Neuronal stem cell (in vitro differentiated cells): Measurements from ENCODE around the gene VMP1.

Experiments used
- DNase-seq: peaks from one replicate; pipeline ENCODE4 v3.0.0-alpha.2; 2013; ENCODE audit warnings: low spot score
- H2AFZ ChIP-seq: one replicate; pipeline ENCODE4 v1.6.1; 2013; ENCODE audit warnings: mild to moderate bottlenecking, low read length, inconsistent platforms
- H2AK5ac ChIP-seq: 2 replicates; pipeline ENCODE4 v1.6.1; 2013; ENCODE audit warnings: low read depth, mild to moderate bottlenecking, inconsistent platforms, low read length, moderate library complexity, mixed read lengths
- H2BK120ac ChIP-seq: 2 replicates; pipeline ENCODE4 v1.6.1; 2013; ENCODE audit warnings: low read depth, mild to moderate bottlenecking, inconsistent platforms, low read length, moderate library complexity, mixed read lengths
- H2BK12ac ChIP-seq: one replicate; pipeline ENCODE4 v1.6.1; 2013; ENCODE audit warnings: low read length, inconsistent platforms
- H2BK15ac ChIP-seq: 2 replicates; pipeline ENCODE4 v1.6.1; 2013; ENCODE audit warnings: mild to moderate bottlenecking, low read length, inconsistent platforms, mixed read lengths
- H2BK5ac ChIP-seq: one replicate; pipeline ENCODE4 v1.6.1; 2013; ENCODE audit warnings: inconsistent platforms, mild to moderate bottlenecking, low read length, moderate library complexity
- H3K14ac ChIP-seq: one replicate; pipeline ENCODE4 v1.6.1; 2013; ENCODE audit warnings: low read length, inconsistent platforms
- H3K18ac ChIP-seq: 2 replicates; pipeline ENCODE4 v1.6.1; 2013; ENCODE audit warnings: low read length, inconsistent platforms
- H3K23ac ChIP-seq: 2 replicates; pipeline ENCODE4 v1.6.1; 2013; ENCODE audit warnings: low read depth, mild to moderate bottlenecking, mixed read lengths, low read length, inconsistent platforms; ENCODE audit not compliant: poor library complexity
- H3K27ac ChIP-seq: replicated peaks from 3 replicates; pipeline ENCODE4 v1.5.1; 2013; ENCODE audit warnings: low read length, inconsistent platforms
- H3K27me3 ChIP-seq, 3 experiments: 2 replicates each; pipeline ENCODE4 v1.6.1; 2013; ENCODE audit warnings: low read length in 3 of 3, mild to moderate bottlenecking in 2 of 3, inconsistent platforms in 1 of 3, low read depth in 1 of 3, mixed read lengths in 1 of 3, moderate library complexity in 1 of 3; ENCODE audit not compliant: control insufficient read depth in 3 of 3, insufficient read depth in 3 of 3
- H3K36me3 ChIP-seq, 2 donors: replicated peaks in 1 of 2; 2 replicates each; pipeline ENCODE4 v1.6.1; 2013; ENCODE audit warnings: low read length in 2 of 2; ENCODE audit not compliant: control insufficient read depth in 2 of 2, insufficient read depth in 2 of 2
- H3K4ac ChIP-seq: 2 replicates; pipeline ENCODE4 v1.6.1; 2013; ENCODE audit warnings: inconsistent platforms, mild to moderate bottlenecking, low read length, moderate library complexity
- H3K4me1 ChIP-seq, 2 donors: 1 replicate in 1 of 2; 2 replicates in 1 of 2; pipeline ENCODE4 v1.6.1; 2013; ENCODE audit warnings: low read length in 2 of 2, low read depth in 1 of 2; ENCODE audit not compliant: control insufficient read depth in 2 of 2, insufficient read depth in 1 of 2
- H3K4me2 ChIP-seq: one replicate; pipeline ENCODE4 v1.6.1; 2013; ENCODE audit warnings: mild to moderate bottlenecking, low read length, inconsistent platforms; ENCODE audit not compliant: insufficient read depth, poor library complexity, severe bottlenecking
- H3K4me3 ChIP-seq, 2 donors: 2 replicates each; pipeline ENCODE4 v1.5.1; 2013; ENCODE audit warnings: low read length in 2 of 2, mild to moderate bottlenecking in 2 of 2, inconsistent platforms in 1 of 2, moderate library complexity in 1 of 2
- H3K79me1 ChIP-seq: one replicate; pipeline ENCODE4 v1.6.1; 2013; ENCODE audit warnings: low read depth, mild to moderate bottlenecking, inconsistent platforms, low read length, moderate library complexity
- H3K9ac ChIP-seq: one replicate; pipeline ENCODE4 v1.6.1; 2013; ENCODE audit warnings: mild to moderate bottlenecking, low read depth, low read length, inconsistent platforms; ENCODE audit not compliant: poor library complexity
- H3K9me3 ChIP-seq, 2 donors: replicated peaks in 1 of 2; 2 replicates each; pipeline versions ENCODE3 to v1.6.1; 2013; ENCODE audit warnings: low read length in 2 of 2, mild to moderate bottlenecking in 2 of 2, inconsistent platforms in 1 of 2, low read depth in 1 of 2, mixed read lengths in 1 of 2, moderate library complexity in 1 of 2; ENCODE audit not compliant: control insufficient read depth in 2 of 2, insufficient read depth in 1 of 2
- H4K8ac ChIP-seq: one replicate; pipeline ENCODE4 v1.6.1; 2013; ENCODE audit warnings: low read depth, mild to moderate bottlenecking, inconsistent platforms, low read length, moderate library complexity
- H4K91ac ChIP-seq: one replicate; pipeline ENCODE4 v1.6.1; 2013; ENCODE audit warnings: low read length, low read depth, mild to moderate bottlenecking, inconsistent platforms; ENCODE audit not compliant: poor library complexity
- WGBS, 2 donors: extraction: QIAGEN DNeasy Blood & Tissue Kit; methylation state at CpG; one replicate each; pipeline ENCODE4 v1.1.7; 2013; ENCODE audit warnings: missing lambda C conversion rate in 2 of 2, mixed read lengths in 1 of 2; ENCODE audit not compliant: insufficient read length in 2 of 2, insufficient replicate concordance in 1 of 2; ENCODE audit errors: extremely low coverage in 2 of 2; 5-methylcytosine and 5-hydroxymethylcytosine counted together

The VMP1 gene

DNA sequence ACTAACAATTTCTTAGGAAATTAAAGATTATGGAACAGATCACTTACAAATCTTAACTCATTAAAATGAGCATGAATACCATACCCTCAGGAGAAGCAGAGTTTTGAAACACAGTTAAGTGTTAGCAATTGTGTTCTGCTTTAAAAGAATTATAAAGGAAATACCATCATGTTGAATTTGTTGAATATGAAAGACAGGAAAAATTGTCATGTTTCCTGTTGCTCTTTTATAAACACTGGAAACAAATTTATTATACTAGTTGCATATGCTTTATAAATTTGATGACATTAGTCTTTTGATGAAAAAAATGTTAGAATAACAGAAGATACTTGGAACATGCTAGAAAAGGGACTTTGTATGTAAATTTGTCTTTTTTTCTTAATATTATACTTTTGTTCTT lies 59.7 kb downstream of the VMP1 start:
- Histone ChIP-seq H2BK12ac (no peak overlapping the region), H3K36me3 (peaks cover 3 to 19% of the 10 kb centered on the region in 2 donors), H4K91ac (no peak overlapping the region), H2BK5ac (no peak overlapping the region), H3K23ac (no peak overlapping the region), H3K27ac (no peak overlapping the region), H3K4me3 (no peak overlapping the region), H2AK5ac (no peak overlapping the region), H3K18ac (no peak overlapping the region), H3K27me3 (no peaks in the 10 kb centered on the region), H3K4me2 (no peak overlapping the region), H2BK120ac (no peak overlapping the region), H3K4me1 (peaks cover 0 to 13% of the 10 kb centered on the region in 2 donors), H2AFZ (no peak overlapping the region), H2BK15ac (no peak overlapping the region), H3K9ac (no peak overlapping the region), H3K9me3 (no peaks in the 10 kb centered on the region), H3K79me1 (no peaks in the 10 kb centered on the region), H3K4ac (no peak overlapping the region), H3K14ac (no peak overlapping the region), H4K8ac (no peak overlapping the region)
- no peak for DNase-seq

DNA sequence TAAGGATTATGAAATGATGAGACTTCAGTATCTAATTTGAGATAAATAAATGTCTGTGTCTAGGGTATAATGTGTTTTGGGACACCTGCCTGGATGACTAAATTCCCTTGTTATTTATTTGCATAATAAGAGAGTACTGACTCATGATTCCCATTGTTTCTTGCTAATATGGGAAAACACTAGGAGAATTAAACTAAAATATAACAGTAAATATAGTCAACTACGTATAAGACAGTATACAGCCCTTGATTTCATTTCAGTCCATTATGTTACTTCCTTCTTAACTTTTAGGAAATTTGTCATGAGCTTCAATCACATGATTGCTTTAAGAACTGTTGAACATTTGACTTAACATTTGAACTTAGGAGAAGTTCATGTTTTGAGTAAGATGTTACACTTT lies 62.4 kb downstream of the VMP1 start:
- H3K23ac ChIP-seq = no peak overlapping the region
- H3K27ac ChIP-seq = no peak overlapping the region
- H2AK5ac ChIP-seq = no peak overlapping the region
- H3K18ac ChIP-seq = no peak overlapping the region
- no peak overlapping the region for H2BK12ac ChIP-seq
- H2BK5ac ChIP-seq = no peak overlapping the region
- H3K4me2 ChIP-seq = no peak overlapping the region
- H2BK15ac ChIP-seq = no peak overlapping the region
- H3K14ac ChIP-seq = no peak overlapping the region
- WGBS, 2 donors = no CpG with 5 or more reads among the region's 1 CpG
- no peak overlapping the region for H3K4ac ChIP-seq
- no peaks in the 10 kb centered on the region for H3K79me1 ChIP-seq
- H2AFZ ChIP-seq = no peak overlapping the region
- no peaks in the 10 kb centered on the region for H3K9me3 ChIP-seq
- peaks cover 3 to 34% of the 10 kb centered on the region in 2 donors for H3K36me3 ChIP-seq
- H2BK120ac ChIP-seq = no peak overlapping the region
- no peak overlapping the region for H4K8ac ChIP-seq
- no peak overlapping the region for H4K91ac ChIP-seq
- H3K4me1 ChIP-seq = no peaks in the 10 kb centered on the region
- no peak for DNase-seq
- no peaks in the 10 kb centered on the region for H3K27me3 ChIP-seq
- H3K4me3 ChIP-seq = no peak overlapping the region
- H3K9ac ChIP-seq = no peak overlapping the region

DNA sequence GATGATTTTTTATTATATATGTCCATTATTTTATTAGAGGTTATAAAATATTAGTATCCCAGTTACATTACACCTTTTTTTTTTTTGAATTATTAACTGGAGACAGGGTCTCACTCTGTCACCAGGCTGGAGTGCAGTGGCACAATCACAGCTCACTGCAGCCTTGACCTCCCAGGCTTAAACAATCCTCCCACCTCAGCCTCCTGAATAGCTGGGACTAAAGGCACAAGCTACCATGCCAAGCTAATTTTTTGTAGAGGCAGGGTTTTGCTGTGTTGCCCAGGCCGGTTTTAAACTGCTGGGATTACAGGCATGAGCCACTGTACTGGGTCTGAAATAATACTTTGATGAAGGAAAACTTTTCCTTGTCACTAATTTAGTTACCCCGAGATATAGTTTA lies 63.6 kb downstream of the VMP1 start:
- Histone ChIP-seq H3K36me3 (peaks cover 1 to 36% of the 10 kb centered on the region in 2 donors), H4K91ac (no peak overlapping the region), H3K9me3 (no peaks in the 10 kb centered on the region), H2BK5ac (no peak overlapping the region), H3K14ac (no peak overlapping the region), H2BK15ac (no peak overlapping the region), H3K23ac (no peak overlapping the region), H3K27me3 (no peaks in the 10 kb centered on the region), H3K79me1 (no peaks in the 10 kb centered on the region), H3K4me3 (no peak overlapping the region), H2BK120ac (no peak overlapping the region), H3K4me1 (no peaks in the 10 kb centered on the region), H3K27ac (no peak overlapping the region), H4K8ac (no peak overlapping the region), H2BK12ac (no peak overlapping the region), H3K4me2 (no peak overlapping the region), H2AFZ (no peak overlapping the region), H2AK5ac (no peak overlapping the region), H3K18ac (no peak overlapping the region), H3K9ac (no peak overlapping the region), H3K4ac (no peak overlapping the region)
- WGBS, 2 donors = no CpG with 5 or more reads among the region's 2 CpGs
- DNase-seq = no peak

DNA sequence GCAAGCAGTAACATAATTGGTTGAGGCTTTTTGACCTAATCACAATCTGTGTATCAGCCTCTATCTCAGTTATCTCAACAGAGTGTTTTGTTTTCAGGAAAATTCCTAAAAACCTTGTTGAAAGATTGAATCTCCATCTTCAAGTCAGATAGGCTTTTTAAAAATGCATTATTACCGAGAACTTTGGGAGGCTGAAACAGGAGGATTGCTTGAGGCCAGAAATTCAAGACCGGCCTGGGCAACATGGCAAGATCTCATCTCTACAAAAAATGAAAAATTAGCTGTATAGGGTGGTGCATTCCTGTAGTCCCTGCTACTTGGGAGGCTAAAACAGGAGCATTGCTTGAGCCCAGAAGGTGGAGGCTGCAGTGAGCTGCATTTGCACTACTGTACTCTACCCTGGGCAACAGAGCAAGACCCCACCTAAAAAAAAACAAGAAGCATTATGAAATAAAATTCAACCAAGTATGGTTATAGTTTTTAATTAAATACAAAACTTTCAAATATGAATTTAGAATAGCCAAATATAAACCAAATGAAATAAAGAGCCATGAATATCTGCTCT lies 68.4 kb downstream of the VMP1 start:
- no CpG with 5 or more reads among the region's 2 CpGs for WGBS, 2 donors
- Histone ChIP-seq H3K4me2 (no peak overlapping the region), H3K27me3 (no peaks in the 10 kb centered on the region), H2AK5ac (no peak overlapping the region), H3K14ac (no peak overlapping the region), H3K4me1 (no peaks in the 10 kb centered on the region), H3K79me1 (no peaks in the 10 kb centered on the region), H3K4ac (no peak overlapping the region), H4K91ac (no peak overlapping the region), H3K27ac (no peak overlapping the region), H3K4me3 (no peak overlapping the region), H2AFZ (no peak overlapping the region), H3K9me3 (peaks cover 0 to 11% of the 10 kb centered on the region in 2 donors), H3K23ac (no peak overlapping the region), H2BK120ac (no peak overlapping the region), H2BK12ac (no peak overlapping the region), H2BK15ac (no peak overlapping the region), H3K9ac (no peak overlapping the region), H4K8ac (no peak overlapping the region), H3K36me3 (peaks cover 3 to 49% of the 10 kb centered on the region in 2 donors), H2BK5ac (no peak overlapping the region), H3K18ac (no peak overlapping the region)
- DNase-seq = no peak
